Smooth muscle cell (in vitro differentiated cells): ENCODE data around the gene WNT7A. TPM values are rescaled to one million over a fixed set of nuclear protein-coding genes. Genes with fewer than 3 reads are reported as not detected.

Experiments used
- DNase-seq: peaks from one replicate; lab custom pipeline; 2025; ENCODE audit not compliant: unreplicated experiment; lab: John Stamatoyannopoulos, UW
- H2AFZ ChIP-seq: fragments of 200-600 bp; sonication (generic); 2 replicates; pipeline ENCODE4 v1.6.0; 2016; ENCODE audit warnings: antibody characterized with exemption, low read depth, mild to moderate bottlenecking
- H3F3A ChIP-seq: fragments of 200-600 bp; sonication (generic); 2 replicates; pipeline ENCODE4 v1.6.0; 2017; ENCODE audit warnings: antibody characterized with exemption, low read depth
- H3K27ac ChIP-seq: fragments of 200-600 bp; sonication (generic); 2 replicates; pipeline ENCODE4 v1.5.1; 2016; ENCODE audit warnings: low read depth, mild to moderate bottlenecking
- H3K27me3 ChIP-seq: fragments of 200-600 bp; sonication (generic); 2 replicates; pipeline ENCODE4 v1.6.1; 2016; ENCODE audit warnings: low read depth, mild to moderate bottlenecking
- H3K36me3 ChIP-seq: fragments of 200-600 bp; sonication (generic); 2 replicates; pipeline ENCODE4 v1.5.1; 2016; ENCODE audit warnings: low read depth
- H3K4me1 ChIP-seq: fragments of 200-600 bp; sonication (generic); 2 replicates; pipeline ENCODE4 v1.5.1; 2016; ENCODE audit warnings: low read depth
- H3K4me2 ChIP-seq: fragments of 200-600 bp; sonication (generic); 2 replicates; pipeline ENCODE4 v1.6.0; 2016; ENCODE audit warnings: mild to moderate bottlenecking
- H3K4me3 ChIP-seq: fragments of 200-600 bp; sonication (generic); 2 replicates; pipeline ENCODE4 v1.5.1; 2016; ENCODE audit warnings: mild to moderate bottlenecking
- H3K79me2 ChIP-seq: fragments of 200-600 bp; sonication (generic); 2 replicates; pipeline ENCODE4 v1.6.0; 2016; ENCODE audit warnings: low read depth, mild to moderate bottlenecking
- H3K9ac ChIP-seq: fragments of 200-600 bp; sonication (generic); 2 replicates; pipeline ENCODE4 v1.6.0; 2016; ENCODE audit warnings: low read depth
- H3K9me3 ChIP-seq: fragments of 200-600 bp; sonication (generic); replicated peaks from 2 replicates; pipeline ENCODE4 v1.5.1; 2016; ENCODE audit warnings: low read depth
- H4K20me1 ChIP-seq: fragments of 200-600 bp; sonication (generic); 2 replicates; pipeline ENCODE4 v1.6.0; 2016; ENCODE audit warnings: low read depth
- WGBS: methylation state at CpG from one replicate; pipeline ENCODE4 v1.1.7; 2016; ENCODE audit warnings: low lambda C conversion rate; 5-methylcytosine and 5-hydroxymethylcytosine counted together
- polyA plus RNA-seq: library from polyadenylated mRNA; unstranded; fragments of >200 nt; fragmentation: Nextera tagmentation; extraction: Ambion mirVana; gene quantifications from 2 replicates; pipeline ENCODE4 v1.2.1, GENCODE V29; 2016
- total RNA-seq: library from RNA; depleted of rRNA; stranded (reverse); fragments of >200 nt; gene quantifications from 2 replicates; pipeline ENCODE4 v1.2.3, GENCODE V29; 2014
- TF ChIP-seq, protein P1 (sequence below): fragments of 200-600 bp; sonication (generic); IDR thresholded peaks from 2 replicates; pipeline ENCODE4 v1.5.1; 2017; ENCODE audit warnings: borderline replicate concordance, mild to moderate bottlenecking, antibody characterized with exemption; ENCODE audit not compliant: insufficient read depth, poor library complexity, severe bottlenecking

Gene WNT7A
- total and polyA plus RNA-seq, 2 experiments from 2014 or later, result 0.18 to 0.24 TPM

GRCh38 chr3:13786811-13787210, 93.1 kb downstream of the WNT7A start:
- H3F3A ChIP-seq, result no peaks in the 10 kb centered on the region
- 91% methylated on average over 10 of the region's 10 CpGs for WGBS
- H3K9ac ChIP-seq, result no peak overlapping the region
- TF ChIP-seq, protein P1, sequence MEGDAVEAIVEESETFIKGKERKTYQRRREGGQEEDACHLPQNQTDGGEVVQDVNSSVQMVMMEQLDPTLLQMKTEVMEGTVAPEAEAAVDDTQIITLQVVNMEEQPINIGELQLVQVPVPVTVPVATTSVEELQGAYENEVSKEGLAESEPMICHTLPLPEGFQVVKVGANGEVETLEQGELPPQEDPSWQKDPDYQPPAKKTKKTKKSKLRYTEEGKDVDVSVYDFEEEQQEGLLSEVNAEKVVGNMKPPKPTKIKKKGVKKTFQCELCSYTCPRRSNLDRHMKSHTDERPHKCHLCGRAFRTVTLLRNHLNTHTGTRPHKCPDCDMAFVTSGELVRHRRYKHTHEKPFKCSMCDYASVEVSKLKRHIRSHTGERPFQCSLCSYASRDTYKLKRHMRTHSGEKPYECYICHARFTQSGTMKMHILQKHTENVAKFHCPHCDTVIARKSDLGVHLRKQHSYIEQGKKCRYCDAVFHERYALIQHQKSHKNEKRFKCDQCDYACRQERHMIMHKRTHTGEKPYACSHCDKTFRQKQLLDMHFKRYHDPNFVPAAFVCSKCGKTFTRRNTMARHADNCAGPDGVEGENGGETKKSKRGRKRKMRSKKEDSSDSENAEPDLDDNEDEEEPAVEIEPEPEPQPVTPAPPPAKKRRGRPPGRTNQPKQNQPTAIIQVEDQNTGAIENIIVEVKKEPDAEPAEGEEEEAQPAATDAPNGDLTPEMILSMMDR, result no peak
- no peak for DNase-seq
- H4K20me1 ChIP-seq, result no peaks in the 10 kb centered on the region
- H3K4me2 ChIP-seq, result no peak overlapping the region
- H3K9me3 ChIP-seq, result no peaks in the 10 kb centered on the region
- no peak overlapping the region for H3K27ac ChIP-seq
- peaks cover 3% of the 10 kb centered on the region for H3K27me3 ChIP-seq
- H3K79me2 ChIP-seq, result no peaks in the 10 kb centered on the region
- H3K4me1 ChIP-seq, result peaks cover 9% of the 10 kb centered on the region
- H3K4me3 ChIP-seq, result no peak overlapping the region
- no peak overlapping the region for H2AFZ ChIP-seq
- H3K36me3 ChIP-seq, result no peaks in the 10 kb centered on the region

DNA sequence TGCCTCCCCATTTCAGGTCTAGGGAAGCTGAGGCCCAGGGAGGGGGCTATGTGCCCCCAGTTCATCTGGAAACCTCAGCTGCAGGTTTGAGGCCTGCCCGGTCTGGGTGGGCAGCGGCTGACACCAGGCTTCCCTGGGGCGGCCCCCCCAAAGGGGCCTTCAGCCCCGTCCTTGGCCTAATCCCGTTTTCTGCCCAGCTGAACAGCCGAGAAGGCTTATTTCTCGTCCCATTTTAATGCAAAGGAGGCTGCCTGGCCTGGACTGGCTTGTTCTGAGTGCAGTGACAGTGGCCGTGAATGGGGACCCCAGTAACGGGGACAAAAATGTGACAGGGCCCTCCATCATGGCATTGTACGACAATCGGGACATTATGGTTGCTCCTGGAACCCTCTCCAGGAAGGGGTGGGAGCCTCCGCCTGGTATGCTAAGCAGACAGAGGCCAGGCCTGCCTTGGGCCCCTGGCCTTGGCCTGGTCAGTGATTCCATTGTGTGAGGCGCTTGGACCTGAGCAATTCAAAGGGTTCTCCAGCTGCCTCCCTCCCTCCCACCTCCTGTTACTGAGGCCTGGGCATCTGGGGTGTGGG, 93.9 kb downstream of the WNT7A start:
- Histone ChIP-seq H3K9me3 (no peaks in the 10 kb centered on the region), H3F3A (no peaks in the 10 kb centered on the region), H3K27ac (no peak overlapping the region), H3K79me2 (no peaks in the 10 kb centered on the region), H3K27me3 (peaks cover 3% of the 10 kb centered on the region), H3K9ac (no peak overlapping the region), H3K4me3 (no peak overlapping the region), H3K4me1 (peaks cover 9% of the 10 kb centered on the region), H4K20me1 (no peaks in the 10 kb centered on the region), H3K36me3 (no peaks in the 10 kb centered on the region), H3K4me2 (no peak overlapping the region), H2AFZ (no peak overlapping the region)
- TF ChIP-seq, protein P1, result no peak
- WGBS, result 92% methylated on average over 13 of the region's 13 CpGs
- no peak for DNase-seq

GRCh38 chr3:13785351-13785750, 94.5 kb downstream of the WNT7A start:
- no peak overlapping the region for H3K9ac ChIP-seq
- TF ChIP-seq, protein P1, result no peak
- no peaks in the 10 kb centered on the region for H4K20me1 ChIP-seq
- DNase-seq, result no peak
- H3K79me2 ChIP-seq, result no peaks in the 10 kb centered on the region
- 78% methylated on average over 7 of the region's 7 CpGs for WGBS
- H3K27ac ChIP-seq, result no peak overlapping the region
- peaks cover 9% of the 10 kb centered on the region for H3K4me1 ChIP-seq
- H2AFZ ChIP-seq, result no peak overlapping the region
- H3K36me3 ChIP-seq, result no peaks in the 10 kb centered on the region
- no peak overlapping the region for H3K4me3 ChIP-seq
- H3K27me3 ChIP-seq, result peaks cover 3% of the 10 kb centered on the region
- no peaks in the 10 kb centered on the region for H3K9me3 ChIP-seq
- H3F3A ChIP-seq, result no peaks in the 10 kb centered on the region
- H3K4me2 ChIP-seq, result no peak overlapping the region

GRCh38 chr3:13783476-13783875, 96.4 kb downstream of the WNT7A start:
- Histone ChIP-seq H3K4me2 (no peak overlapping the region), H3K79me2 (no peaks in the 10 kb centered on the region), H3F3A (no peaks in the 10 kb centered on the region), H4K20me1 (no peaks in the 10 kb centered on the region), H3K9me3 (no peaks in the 10 kb centered on the region), H3K36me3 (no peaks in the 10 kb centered on the region), H2AFZ (no peak overlapping the region), H3K4me1 (peaks cover 9% of the 10 kb centered on the region), H3K27ac (no peak overlapping the region), H3K27me3 (peaks cover 3% of the 10 kb centered on the region), H3K9ac (no peak overlapping the region), H3K4me3 (no peak overlapping the region)
- no peak for DNase-seq
- 84% methylated on average over 8 of the region's 8 CpGs for WGBS
- TF ChIP-seq, protein P1, result no peak
